GM21367 (cell line): Measurements from ENCODE around the gene SRGAP1.

ENCODE experiments used
- ATAC-seq: cut with Tn5 transposase; IDR thresholded peaks from one replicate; pipeline ENCODE4 v1.9.1; 2021; ENCODE audit not compliant: unreplicated experiment

SRGAP1 gene

GRCh38 chr12:63929426-63929825 is 84.9 kb downstream of the SRGAP1 start:
- no peak for ATAC-seq

- no peak for ATAC-seq
Observed at GRCh38 chr12:63930971-63931370, 86.5 kb downstream of the SRGAP1 start.

GRCh38 chr12:63931703-63932102 is 87.2 kb downstream of the SRGAP1 start:
- no peak for ATAC-seq

GRCh38 chr12:63934936-63935335 is 90.4 kb downstream of the SRGAP1 start:
- ATAC-seq: no peak

- no peak for ATAC-seq
Observed at GRCh38 chr12:63935361-63935760, 90.9 kb downstream of the SRGAP1 start.

GRCh38 chr12:63937378-63938316 is 93.1 kb downstream of the SRGAP1 start:
- no peak for ATAC-seq

- no peak for ATAC-seq
Observed at GRCh38 chr12:63940310-63941005, 96.0 kb downstream of the SRGAP1 start.

- no peak for ATAC-seq
Observed at GRCh38 chr12:63941166-63941800, 96.8 kb downstream of the SRGAP1 start.

GRCh38 chr12:63941879-63942278 is 97.4 kb downstream of the SRGAP1 start:
- no peak for ATAC-seq

- no peak for ATAC-seq
Observed at GRCh38 chr12:63942464-63943241, 98.2 kb downstream of the SRGAP1 start.

- no peak for ATAC-seq
Observed at GRCh38 chr12:63944034-63944579, 99.6 kb downstream of the SRGAP1 start.

- ATAC-seq: no peak
Observed at GRCh38 chr12:63944586-63945228, 100.2 kb downstream of the SRGAP1 start.

- ATAC-seq: no peak
Observed at GRCh38 chr12:63945777-63946176, 101.3 kb downstream of the SRGAP1 start.

GRCh38 chr12:63948211-63948610 is 103.7 kb downstream of the SRGAP1 start:
- no peak for ATAC-seq

- no peak for ATAC-seq
Observed at GRCh38 chr12:63949902-63950301, 105.4 kb downstream of the SRGAP1 start.

GRCh38 chr12:63952995-63953394 is 108.5 kb downstream of the SRGAP1 start:
- ATAC-seq: no peak

GRCh38 chr12:63955831-63956666 is 111.5 kb downstream of the SRGAP1 start:
- no peak for ATAC-seq

- no peak for ATAC-seq
Observed at GRCh38 chr12:63957496-63957895, 113.0 kb downstream of the SRGAP1 start.

- no peak for ATAC-seq
Observed at GRCh38 chr12:63958876-63959580, 114.5 kb downstream of the SRGAP1 start.
